WERI-Rb-1 (cell line): ENCODE data around the gene KHNYN.

Experiments used
- DNase-seq: peaks from one replicate; pipeline ENCODE4 v3.0.0-alpha.2; 2020
- H3K27ac ChIP-seq: fragments of 250-450 bp; sonication (Bioruptor Pico); 2 replicates; pipeline ENCODE4 v1.5.1; 2020; ENCODE audit warnings: mild to moderate bottlenecking, moderate library complexity
- H3K27me3 ChIP-seq: fragments of 250-450 bp; sonication (Bioruptor Pico); 2 replicates; pipeline ENCODE4 v1.5.1; 2021; ENCODE audit warnings: mild to moderate bottlenecking, low read depth, moderate library complexity; ENCODE audit not compliant: insufficient read depth, severe bottlenecking
- H3K36me3 ChIP-seq: fragments of 250-450 bp; sonication (Bioruptor Pico); 2 replicates; pipeline ENCODE4 v1.5.1; 2020; ENCODE audit warnings: mild to moderate bottlenecking, moderate library complexity
- H3K4me3 ChIP-seq: 2 replicates; pipeline ENCODE4 v1.5.1; 2011; ENCODE audit warnings: low read depth, mild to moderate bottlenecking, control low read depth, low read length
- H3K9me3 ChIP-seq: fragments of 250-450 bp; sonication (Bioruptor Pico); 2 replicates; pipeline ENCODE4 v1.5.1; 2021; ENCODE audit warnings: mild to moderate bottlenecking, moderate library complexity; ENCODE audit not compliant: severe bottlenecking
- CTCF ChIP-seq: IDR thresholded peaks from 2 replicates; pipeline ENCODE4 v1.5.1; 2011; ENCODE audit warnings: low read depth, mild to moderate bottlenecking, control low read depth, inconsistent platforms, low read length

KHNYN gene

GRCh38 chr14:24416932-24417619, 12.7 kb upstream of the KHNYN start:
- Histone ChIP-seq H3K36me3 (peaks cover 18% of the 10 kb centered on the region), H3K9me3 (no peaks in the 10 kb centered on the region), H3K27me3 (no peaks in the 10 kb centered on the region), H3K4me3 (no peak overlapping the region), H3K27ac (no peak overlapping the region)
- no peak for TF ChIP-seq CTCF
- no peak for DNase-seq

GRCh38 chr14:24417832-24418491, 11.8 kb upstream of the KHNYN start:
- Histone ChIP-seq H3K9me3 (no peaks in the 10 kb centered on the region), H3K27ac (no peak overlapping the region), H3K27me3 (no peaks in the 10 kb centered on the region), H3K4me3 (no peak overlapping the region), H3K36me3 (peaks cover 9% of the 10 kb centered on the region)
- TF ChIP-seq CTCF = no peak
- no peak for DNase-seq

GRCh38 chr14:24418492-24418873, 11.3 kb upstream of the KHNYN start:
- no peaks in the 10 kb centered on the region for H3K27me3 ChIP-seq
- DNase-seq = no peak
- peaks cover 8% of the 10 kb centered on the region for H3K36me3 ChIP-seq
- H3K9me3 ChIP-seq = no peaks in the 10 kb centered on the region
- H3K27ac ChIP-seq = no peak overlapping the region
- no peak overlapping the region for H3K4me3 ChIP-seq
- no peak for TF ChIP-seq CTCF

GRCh38 chr14:24422261-24422660, 7.5 kb upstream of the KHNYN start:
- TF ChIP-seq CTCF = no peak
- H3K27ac ChIP-seq = no peak overlapping the region
- no peak for DNase-seq
- no peak overlapping the region for H3K4me3 ChIP-seq
- no peaks in the 10 kb centered on the region for H3K27me3 ChIP-seq
- no peaks in the 10 kb centered on the region for H3K9me3 ChIP-seq
- no peaks in the 10 kb centered on the region for H3K36me3 ChIP-seq

GRCh38 chr14:24422694-24423601, 6.8 kb upstream of the KHNYN start:
- no peak overlapping the region for H3K4me3 ChIP-seq
- no peaks in the 10 kb centered on the region for H3K27me3 ChIP-seq
- TF ChIP-seq CTCF = no peak
- no peaks in the 10 kb centered on the region for H3K36me3 ChIP-seq
- no peak for DNase-seq
- no peaks in the 10 kb centered on the region for H3K9me3 ChIP-seq
- no peak overlapping the region for H3K27ac ChIP-seq
